ENCODE results near the gene FOXA1.

FOXA1 gene

DNA sequence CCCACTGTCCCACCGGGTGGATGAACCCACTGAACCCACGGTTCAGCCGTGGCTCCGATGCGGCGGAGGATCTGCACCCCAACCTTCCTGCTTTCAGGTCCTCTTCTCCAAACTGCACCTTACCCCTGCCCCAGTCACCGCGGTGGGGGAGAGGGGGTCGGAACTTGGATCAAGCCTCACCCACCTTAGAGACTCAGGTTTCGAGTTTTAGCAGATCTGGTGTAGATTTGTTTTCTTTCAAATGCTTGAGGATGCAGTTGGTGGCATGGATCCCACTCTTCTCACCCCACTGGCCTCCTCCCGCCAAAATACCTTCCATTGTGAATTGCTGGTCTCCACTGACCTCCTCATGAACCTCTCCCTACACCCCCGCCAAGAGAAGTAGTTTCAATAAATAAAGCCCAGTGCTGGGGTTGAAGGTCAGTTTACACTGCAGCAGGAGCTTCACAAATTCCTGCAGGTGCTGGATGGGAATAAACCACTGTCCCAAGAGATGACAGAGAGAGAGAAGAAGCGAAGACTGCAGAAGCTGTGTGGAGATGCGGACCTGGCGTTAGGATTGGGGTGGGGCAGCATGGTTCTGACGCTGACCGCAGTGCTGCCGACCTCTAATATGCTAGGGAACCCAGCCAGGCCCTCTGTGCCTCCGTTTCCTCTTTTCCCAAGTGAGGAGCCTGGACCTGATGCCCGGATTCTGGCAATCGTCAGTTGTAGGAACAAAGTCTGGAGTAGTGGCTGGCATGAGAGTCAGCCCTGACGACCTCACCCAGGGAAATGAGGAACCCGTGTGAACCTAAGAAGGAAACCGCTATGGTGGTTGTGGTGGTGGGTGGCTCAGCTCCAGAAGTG, 7.8 kb upstream of the FOXA1 start:
- no peak for DNase-seq (ENCODE audit: low spot score)

- DNase-seq (ENCODE audit: low spot score) = no peak
These were observed 6.8 kb upstream of the FOXA1 start for GRCh38 chr14:37601865-37602264.

DNA sequence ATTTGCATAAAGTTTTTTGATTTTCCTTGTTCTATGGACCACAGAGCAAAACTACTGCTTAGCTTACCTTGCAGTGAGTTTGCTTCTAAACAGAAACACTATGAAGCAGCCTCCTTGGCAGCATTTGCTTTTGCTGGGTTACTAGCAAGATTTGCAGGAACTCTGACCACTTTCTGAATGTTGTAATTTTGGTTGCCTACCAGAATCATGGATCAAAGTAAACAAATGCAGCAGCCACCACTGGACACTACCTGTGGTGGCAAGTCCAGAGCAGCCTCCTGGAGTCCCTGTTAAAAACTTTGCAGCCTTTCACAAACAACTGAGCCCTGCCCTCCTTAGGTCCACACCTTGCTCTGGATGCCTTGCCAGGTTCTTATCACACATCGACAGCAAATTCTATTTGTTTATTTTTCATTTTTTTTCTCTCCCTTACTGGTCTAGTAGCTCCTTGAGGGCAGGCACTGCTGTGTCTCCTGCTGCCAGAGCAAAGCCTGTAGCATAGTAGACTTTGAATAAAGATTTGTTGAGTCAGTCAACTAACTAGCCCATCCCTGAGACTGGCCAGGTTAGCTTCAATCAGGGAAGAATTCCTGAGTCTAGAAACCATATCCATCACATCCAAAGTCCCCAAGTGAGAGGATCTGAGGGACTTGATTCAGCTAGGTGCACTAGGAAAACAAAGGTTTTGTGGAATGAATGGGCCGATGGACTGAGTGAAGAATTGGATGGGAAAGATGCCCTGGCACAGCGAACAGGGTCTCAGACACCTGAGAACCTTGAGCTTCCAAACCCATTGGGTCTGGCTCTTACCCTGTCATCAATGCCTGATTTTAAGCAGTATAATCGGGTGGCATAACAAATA, 6.1 kb upstream of the FOXA1 start:
- no peak for DNase-seq (ENCODE audit: low spot score)

GRCh38 chr14:37599507-37600368, 4.7 kb upstream of the FOXA1 start:
- no peak for DNase-seq (ENCODE audit: low spot score)

DNA sequence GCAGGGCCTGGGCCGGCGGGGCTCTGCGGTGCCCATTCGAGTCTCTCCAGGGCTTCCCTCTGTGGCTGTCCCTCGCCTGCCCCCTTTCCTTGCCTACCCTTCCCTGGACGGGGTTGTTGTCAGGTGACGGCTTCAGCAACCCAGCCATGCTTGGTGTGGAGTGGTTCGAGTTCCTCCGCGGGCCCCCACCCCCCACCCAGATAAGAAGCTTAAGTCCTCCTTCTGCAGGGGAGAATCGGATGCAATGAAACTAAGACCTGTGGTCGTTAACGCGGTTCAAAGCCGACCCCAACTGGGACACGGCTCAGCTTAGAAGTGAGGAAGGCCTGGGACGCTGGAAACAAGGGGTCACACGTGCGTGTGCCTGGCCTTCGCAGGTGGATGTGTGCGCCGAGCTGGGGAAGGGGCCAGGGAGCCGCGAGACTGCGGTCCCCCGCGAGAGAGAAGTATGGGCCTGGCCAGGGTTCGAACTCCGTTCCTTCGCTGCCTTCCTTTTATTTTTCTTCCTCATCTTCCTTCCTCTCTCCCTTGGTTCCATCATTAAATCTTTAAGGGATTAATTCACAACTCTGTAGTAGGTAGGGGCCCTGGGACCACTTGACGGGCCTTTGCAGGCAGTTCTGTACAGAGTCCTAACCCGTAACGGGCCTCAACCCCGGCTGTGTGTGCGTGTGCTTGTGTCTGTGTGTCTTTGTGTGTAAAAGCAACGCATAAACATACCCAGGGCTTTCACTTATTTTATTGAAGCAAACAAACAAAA, 3.9 kb upstream of the FOXA1 start:
- DNase-seq (ENCODE audit: low spot score) = no peak

GRCh38 chr14:37597914-37598746, 3.1 kb upstream of the FOXA1 start:
- DNase-seq (ENCODE audit: low spot score) = no peak

GRCh38 chr14:37597538-37597913, 2.5 kb upstream of the FOXA1 start:
- no peak for DNase-seq (ENCODE audit: low spot score)

GRCh38 chr14:37596790-37597472, 1.9 kb upstream of the FOXA1 start:
- no peak for DNase-seq (ENCODE audit: low spot score)

DNA sequence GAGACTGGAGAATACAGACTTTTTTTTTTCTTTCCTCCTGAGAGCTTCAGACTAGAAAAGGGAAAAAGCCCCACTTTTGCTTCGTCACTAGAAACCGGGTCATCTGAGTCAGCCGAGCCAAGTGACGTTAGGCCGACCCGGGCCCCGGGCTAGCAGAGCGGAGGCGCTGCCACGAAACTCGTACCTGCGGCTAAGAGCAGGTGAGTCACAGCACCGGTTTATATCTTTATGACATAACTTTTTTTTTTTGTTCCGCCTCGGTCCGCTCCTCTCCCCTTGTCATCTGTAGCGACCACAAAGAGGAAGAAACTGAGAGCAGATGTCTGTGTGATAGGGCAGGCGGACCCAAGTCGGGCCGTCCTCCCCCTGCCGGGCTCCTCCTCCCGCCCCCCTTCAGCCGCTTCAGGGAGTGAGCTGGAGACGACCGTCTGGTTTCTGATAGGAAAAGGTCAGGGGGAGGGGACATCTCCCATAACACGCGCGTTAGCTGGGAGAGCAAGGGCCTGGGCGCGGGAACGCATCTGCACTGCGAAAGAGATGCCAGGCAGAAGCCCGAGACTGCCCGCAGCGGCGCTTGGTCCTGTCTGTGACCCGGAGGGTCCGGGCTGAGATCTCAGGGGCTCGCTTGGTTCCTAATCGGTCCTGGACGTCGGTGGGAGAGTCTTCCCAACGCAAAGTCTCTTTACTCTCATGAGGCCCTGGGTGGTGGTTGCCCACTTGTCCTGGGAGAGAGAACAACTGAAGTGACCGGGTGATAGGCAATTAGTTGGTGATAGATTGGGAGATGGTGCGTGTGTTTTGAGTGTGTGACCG, 966 bp upstream of the FOXA1 start:
- no peak for DNase-seq (ENCODE audit: low spot score)

GRCh38 chr14:37594238-37594970, 645 bp downstream of the FOXA1 start:
- DNase-seq (ENCODE audit: low spot score) = peak; percentile 30

GRCh38 chr14:37593511-37594237, 1.4 kb downstream of the FOXA1 start:
- no peak for DNase-seq (ENCODE audit: low spot score)

DNA sequence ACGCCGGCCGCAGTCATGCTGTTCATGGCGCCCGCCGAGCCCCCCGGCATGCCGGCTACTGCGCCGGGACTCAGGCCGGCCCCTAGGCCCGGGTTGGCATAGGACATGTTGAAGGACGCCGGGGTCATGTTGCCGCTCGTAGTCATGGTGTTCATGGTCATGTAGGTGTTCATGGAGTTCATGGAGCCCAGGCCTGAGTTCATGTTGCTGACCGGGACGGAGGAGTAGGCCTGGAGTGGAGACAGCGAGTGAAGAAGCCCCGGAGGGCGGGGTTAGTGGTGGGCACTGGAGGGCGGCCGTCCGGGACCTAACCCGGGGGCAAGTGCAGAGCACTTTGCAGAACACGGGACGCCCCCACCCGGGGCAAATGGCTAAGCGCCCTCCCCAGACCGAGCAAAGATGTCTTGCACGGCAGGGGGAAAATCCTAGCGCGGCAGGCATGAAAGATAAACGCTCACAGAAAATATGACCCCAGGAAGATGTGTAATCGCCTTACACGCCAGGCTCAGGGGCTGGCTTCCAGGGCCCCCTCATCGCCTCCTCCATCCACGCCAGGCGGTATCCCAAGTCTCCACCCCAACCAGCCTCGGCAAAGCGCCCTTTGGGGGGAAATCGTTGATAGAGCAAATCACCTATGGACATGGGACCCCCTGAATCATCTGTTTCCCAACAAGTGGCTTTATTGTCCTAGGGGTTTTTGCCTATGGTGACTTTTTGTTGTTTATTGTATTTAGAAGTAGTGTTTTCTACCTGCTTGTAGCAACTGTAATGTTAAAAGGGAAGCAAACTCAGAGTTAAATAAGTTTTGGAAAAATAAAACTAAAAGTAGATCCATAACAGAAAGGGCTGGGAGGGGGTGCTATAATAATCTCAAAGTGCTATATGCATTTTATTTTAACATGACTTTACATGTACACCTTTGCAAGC, 2.3 kb downstream of the FOXA1 start:
- no peak for DNase-seq (ENCODE audit: low spot score)

DNA sequence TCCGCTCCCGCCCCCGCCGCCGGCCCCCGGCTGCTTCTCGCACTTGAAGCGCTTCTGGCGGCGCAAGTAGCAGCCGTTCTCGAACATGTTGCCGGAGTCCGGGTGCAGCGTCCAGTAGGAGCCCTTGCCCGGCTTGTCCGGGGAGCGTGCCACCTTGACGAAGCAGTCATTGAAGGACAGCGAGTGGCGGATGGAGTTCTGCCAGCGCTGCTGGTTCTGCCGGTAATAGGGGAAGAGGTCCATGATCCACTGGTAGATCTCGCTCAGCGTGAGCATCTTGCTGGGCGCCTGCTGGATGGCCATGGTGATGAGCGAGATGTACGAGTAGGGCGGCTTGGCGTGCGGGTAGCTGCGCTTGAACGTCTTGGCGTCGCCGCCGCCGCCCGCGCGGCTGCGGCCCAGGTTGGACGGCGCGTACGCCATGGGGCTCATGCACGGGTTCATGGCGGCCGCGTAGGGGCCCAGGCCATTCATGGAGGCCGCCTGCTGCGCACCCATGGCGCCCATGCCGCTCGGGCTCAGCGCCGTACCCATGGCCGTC, 3.0 kb downstream of the FOXA1 start:
- DNase-seq (ENCODE audit: low spot score) = no peak

DNA sequence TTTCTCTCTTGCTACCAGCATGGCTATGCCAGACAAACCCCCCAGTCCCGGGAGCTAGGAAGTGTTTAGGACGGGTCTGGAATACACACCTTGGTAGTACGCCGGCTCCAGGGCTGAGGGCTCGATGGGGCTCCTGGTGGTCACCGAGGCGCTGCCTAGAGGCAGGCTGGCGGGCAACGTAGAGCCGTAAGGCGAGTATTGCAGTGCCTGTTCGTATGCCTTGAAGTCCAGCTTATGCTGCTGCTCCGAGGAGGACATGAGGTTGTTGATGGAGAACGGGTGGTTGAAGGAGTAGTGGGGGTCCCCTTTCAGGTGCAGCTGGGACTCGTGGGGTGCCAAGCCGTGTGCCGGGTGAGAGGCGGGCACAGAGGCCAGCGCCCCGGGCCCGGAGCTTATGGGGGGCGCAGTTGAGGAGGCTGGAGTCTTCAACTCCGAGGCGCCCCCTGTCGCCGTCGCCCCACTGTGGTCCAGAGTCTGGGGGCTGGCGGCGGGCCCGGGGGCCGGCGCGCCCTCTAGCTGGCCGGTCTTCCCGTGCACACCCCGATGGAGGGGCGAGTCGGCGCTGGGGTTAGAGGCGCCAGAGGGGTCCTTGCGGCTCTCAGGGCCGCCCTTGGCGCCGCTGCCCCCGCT, 3.6 kb downstream of the FOXA1 start:
- no peak for DNase-seq (ENCODE audit: low spot score)

GRCh38 chr14:37590428-37591139, 4.5 kb downstream of the FOXA1 start:
- no peak for DNase-seq (ENCODE audit: low spot score)

Measured in Ammon's horn (tissue), 1 donor.